Transverse colon (tissue), 4 donors: Measurements from ENCODE around the gene MKRN2. TPM values are rescaled to one million over a fixed set of nuclear protein-coding genes. Genes with fewer than 3 reads are reported as not detected.

Experiments
- DNase-seq: peaks from one replicate; pipeline ENCODE4 v3.0.0-alpha.2; 2019
- H3K27ac ChIP-seq, 4 donors: fragments of 200-600 bp; sonication (generic); 2 replicates each; pipeline ENCODE4 v1.5.1; 2016 to 2018; ENCODE audit warnings: inconsistent platforms in 4 of 4
- H3K27me3 ChIP-seq: fragments of 200-600 bp; sonication (generic); 2 replicates; pipeline ENCODE4 v1.5.1; 2017; ENCODE audit warnings: inconsistent platforms
- H3K36me3 ChIP-seq, 4 donors: fragments of 200-600 bp; sonication (generic); 2 replicates each; pipeline ENCODE4 v1.5.1; 2017 to 2019; ENCODE audit warnings: inconsistent platforms in 4 of 4
- H3K4me1 ChIP-seq, 4 donors: fragments of 200-600 bp; sonication (generic); 2 replicates each; pipeline ENCODE4 v1.5.1; 2017 to 2020; ENCODE audit warnings: inconsistent platforms in 4 of 4
- H3K4me3 ChIP-seq, 4 donors: fragments of 200-600 bp; sonication (generic); 1 replicate in 1 of 4; 2 replicates in 3 of 4; pipeline versions ENCODE4 v1.5.1 to v1.6.1; 2017 to 2019; ENCODE audit warnings: inconsistent platforms in 4 of 4
- H3K9me3 ChIP-seq, 2 donors: fragments of 200-600 bp; sonication (generic); 2 replicates each; pipeline ENCODE4 v1.5.1; 2017 to 2019; ENCODE audit warnings: inconsistent platforms in 2 of 2
- CTCF ChIP-seq, 5 experiments: fragments of 200-600 bp in 3 of 5; fragments of 450-650 bp in 2 of 5; sonication (generic) in 3 of 5; IDR thresholded peaks; 1 replicate in 2 of 5; 2 replicates in 3 of 5; pipeline ENCODE4 v1.5.1; 2016 to 2017; ENCODE audit warnings: antibody characterized with exemption in 5 of 5, inconsistent platforms in 3 of 5, mild to moderate bottlenecking in 2 of 5, moderate library complexity in 1 of 5
- EP300 ChIP-seq: sonication (generic); formaldehyde crosslinking; IDR thresholded peaks from one replicate; pipeline ENCODE4 v1.6.1; 2017; ENCODE audit warnings: antibody characterized with exemption, low read depth
- POLR2A ChIP-seq: fragments of 450-650 bp; IDR thresholded peaks from one replicate; pipeline ENCODE4 v1.6.1; 2016; ENCODE audit warnings: antibody characterized with exemption, mild to moderate bottlenecking, moderate library complexity
- POLR2AphosphoS5 ChIP-seq, 3 donors: sonication (generic); formaldehyde crosslinking; IDR thresholded peaks; one replicate each; pipeline ENCODE4 v1.6.1; 2016; ENCODE audit warnings: antibody characterized with exemption in 3 of 3
- WGBS, 2 donors: methylation state at CpG; one replicate each; pipeline ENCODE4 v1.1.5; 2018; ENCODE audit warnings: low coverage in 1 of 2; 5-methylcytosine and 5-hydroxymethylcytosine counted together
- in situ Hi-C, 4 donors: fragments of 200-750 bp; cut with MboI; loops; one replicate each; pipeline versions ENCODE4 v1.15.0 to v1.15.1; 2017; ENCODE audit warnings: low sequenced_read_pairs in 3 of 4, low pct_ligation_motif_present in 1 of 4, low pct_unique_long_range_greater_than_20kb in 1 of 4
- intact Hi-C: fragments of 100-400 bp; cut with DNase I; formaldehyde crosslinking; loops from one replicate; pipeline ENCODE4 v1.15.1; 2023; ENCODE audit warnings: low total_unique reads
- total RNA-seq, 4 donors: library from RNA; depleted of rRNA; stranded (reverse); fragments of >200 nt; gene quantifications; one replicate each; pipeline ENCODE4 v1.1.0, GENCODE V29; 2016

Gene MKRN2
- total RNA-seq, 4 donors from 2014 or later: 22.9 to 30.6 (median 25.4) TPM

- H3K27ac ChIP-seq: no peak overlapping the region
- peaks cover 0 to 45% (median 18%) of the 10 kb centered on the region in 4 donors for H3K36me3 ChIP-seq
These were observed 31.4 kb downstream of the MKRN2 start for GRCh38 chr3:12588039-12589009.

GRCh38 chr3:12590096-12590495 lies 33.2 kb downstream of the MKRN2 start:
- H3K36me3 ChIP-seq: peaks cover 0 to 42% (median 17%) of the 10 kb centered on the region in 4 donors
- H3K4me1 ChIP-seq: no peaks in the 10 kb centered on the region
- in situ Hi-C loops: no loop called here

More at GRCh38 chr3:12588039-12589009, 31.4 kb downstream of the MKRN2 start:
- no peaks in the 10 kb centered on the region for H3K4me1 ChIP-seq
- no peak for DNase-seq
- no peaks in the 10 kb centered on the region for H3K9me3 ChIP-seq
- H3K27me3 ChIP-seq: no peaks in the 10 kb centered on the region
- H3K4me3 ChIP-seq: no peak overlapping the region
- intact Hi-C loops (no loop called here), in situ Hi-C loops (no loop called here)
- 87 to 88% methylated on average over 3 to 7 of the region's 7 CpGs for whole genome bisulfite sequencing, 2 donors
- TF ChIP-seq POLR2A (no peak), CTCF (IDR thresholded peaks at IDR 0.05) (no peak), POLR2AphosphoS5 (IDR thresholded peaks at IDR 0.05) (no peak), EP300 (no peak)

GRCh38 chr3:12591456-12591855 lies 34.6 kb downstream of the MKRN2 start:
- Histone ChIP-seq H3K9me3 (no peaks in the 10 kb centered on the region), H3K4me1 (no peaks in the 10 kb centered on the region), H3K27me3 (no peaks in the 10 kb centered on the region), H3K27ac (no peak overlapping the region), H3K4me3 (no peak overlapping the region), H3K36me3 (peaks cover 0 to 34% (median 14%) of the 10 kb centered on the region in 4 donors)
- intact Hi-C loops (no loop called here), in situ Hi-C loops (no loop called here)
- TF ChIP-seq POLR2A (no peak), CTCF (IDR thresholded peaks at IDR 0.05) (no peak)
- 93 to 100% methylated on average over 1 to 6 of the region's 6 CpGs for WGBS, 2 donors
- no peak for DNase-seq

More at GRCh38 chr3:12590096-12590495, 33.2 kb downstream of the MKRN2 start:
- Histone ChIP-seq H3K9me3 (no peaks in the 10 kb centered on the region), H3K27ac (no peak overlapping the region), H3K4me3 (no peak overlapping the region), H3K27me3 (no peaks in the 10 kb centered on the region)
- TF ChIP-seq CTCF (IDR thresholded peaks at IDR 0.05) (no peak), POLR2AphosphoS5 (IDR thresholded peaks at IDR 0.05) (no peak), EP300 (no peak), POLR2A (no peak)
- no peak for DNase-seq
- 80 to 94% methylated on average over 1 to 4 of the region's 4 CpGs for WGBS, 2 donors
- intact Hi-C loops: no loop called here

- DNase-seq: no peak
These were observed 35.3 kb downstream of the MKRN2 start for GRCh38 chr3:12591997-12592715.

More at GRCh38 chr3:12591997-12592715, 35.3 kb downstream of the MKRN2 start:
- Histone ChIP-seq H3K27ac (no peak overlapping the region), H3K4me3 (no peak overlapping the region), H3K9me3 (no peaks in the 10 kb centered on the region), H3K4me1 (no peaks in the 10 kb centered on the region), H3K27me3 (no peaks in the 10 kb centered on the region), H3K36me3 (peaks cover 0 to 37% (median 14%) of the 10 kb centered on the region in 4 donors)
- TF ChIP-seq POLR2A (no peak), POLR2AphosphoS5 (IDR thresholded peaks at IDR 0.05) (no peak), EP300 (no peak), CTCF (IDR thresholded peaks at IDR 0.05) (no peak)
- in situ Hi-C loops: no loop called here
- WGBS, 2 donors: 90 to 95% methylated on average over 3 to 4 of the region's 4 CpGs
- intact Hi-C loops: no loop called here
